ENCODE results near the gene ACSL5. TPM values are rescaled to one million over a fixed set of nuclear protein-coding genes. Genes with fewer than 3 reads are reported as not detected.
"Not testable (repeated sequence)": the region's sequence is repeated elsewhere in the genome, so short reads cannot be mapped to it uniquely, and the experiment has no call there.

The ACSL5 gene
- total RNA-seq, 1 experiment from 2014 or later = 63.6 TPM

GRCh38 chr10:112375721-112376395, 1.9 kb downstream of the ACSL5 start:
- H3K4me2 ChIP-seq (ENCODE audit: low read depth, low read length, poor library complexity, severe bottlenecking) = peak overlapping the region; percentile 99
- no peaks in the 10 kb centered on the region for H4K20me1 ChIP-seq (ENCODE audit: insufficient read depth, low read depth, low read length)
- peak overlapping the region; percentile 96 for H3K4me3 ChIP-seq (ENCODE audit: low read length)
- no peaks in the 10 kb centered on the region for H3K27me3 ChIP-seq (ENCODE audit: low read length)
- peak overlapping the region; percentile 96 for H3K9ac ChIP-seq (ENCODE audit: low read length)
- peaks cover 28% of the 10 kb centered on the region for H3K4me1 ChIP-seq (ENCODE audit: low read length)
- DNase-seq = peak; percentile 91
- H3K79me2 ChIP-seq (ENCODE audit: low read length) = peaks cover 44% of the 10 kb centered on the region
- H3K36me3 ChIP-seq (ENCODE audit: insufficient read depth, low read length) = no peaks in the 10 kb centered on the region
- H3K9me2 ChIP-seq (replicated peaks; ENCODE audit: insufficient read depth, low read length) = no peaks in the 10 kb centered on the region
- H3K9me3 ChIP-seq (ENCODE audit: low read length) = no peaks in the 10 kb centered on the region
- peak overlapping the region; percentile 97 for H2AFZ ChIP-seq (ENCODE audit: low read length)
- peak overlapping the region; percentile 67 for H3K27ac ChIP-seq (ENCODE audit: low read length)

GRCh38 chr10:112376396-112376790, 2.5 kb downstream of the ACSL5 start:
- Histone ChIP-seq H3K36me3 (ENCODE audit: insufficient read depth, low read length) (no peaks in the 10 kb centered on the region), H3K4me2 (ENCODE audit: low read depth, low read length, poor library complexity, severe bottlenecking) (peak overlapping the region; percentile 99), H3K79me2 (ENCODE audit: low read length) (peaks cover 48% of the 10 kb centered on the region), H3K27ac (ENCODE audit: low read length) (peak overlapping the region; percentile 67), H3K9ac (ENCODE audit: low read length) (peak overlapping the region; percentile 96), H3K4me1 (ENCODE audit: low read length) (peaks cover 28% of the 10 kb centered on the region), H3K4me3 (ENCODE audit: low read length) (peak overlapping the region; percentile 96), H2AFZ (ENCODE audit: low read length) (peak overlapping the region; percentile 97), H3K9me2 (replicated peaks; ENCODE audit: insufficient read depth, low read length) (no peaks in the 10 kb centered on the region), H3K9me3 (ENCODE audit: low read length) (no peaks in the 10 kb centered on the region), H3K27me3 (ENCODE audit: low read length) (no peaks in the 10 kb centered on the region), H4K20me1 (ENCODE audit: insufficient read depth, low read depth, low read length) (no peaks in the 10 kb centered on the region)
- DNase-seq = peak; percentile 59

GRCh38 chr10:112377116-112377515, 3.2 kb downstream of the ACSL5 start:
- Histone ChIP-seq H3K4me2 (ENCODE audit: low read depth, low read length, poor library complexity, severe bottlenecking) (peak overlapping the region; percentile 99), H3K79me2 (ENCODE audit: low read length) (peaks cover 52% of the 10 kb centered on the region), H3K9ac (ENCODE audit: low read length) (peak overlapping the region; percentile 96), H3K27ac (ENCODE audit: low read length) (peak overlapping the region; percentile 67), H3K4me3 (ENCODE audit: low read length) (peak overlapping the region; percentile 96), H3K4me1 (ENCODE audit: low read length) (peaks cover 28% of the 10 kb centered on the region)
- H3K36me3 ChIP-seq (ENCODE audit: insufficient read depth, low read length); DNase-seq; H3K9me3 ChIP-seq (ENCODE audit: low read length); H4K20me1 ChIP-seq (ENCODE audit: insufficient read depth, low read depth, low read length); H2AFZ ChIP-seq (ENCODE audit: low read length); H3K27me3 ChIP-seq (ENCODE audit: low read length); H3K9me2 ChIP-seq (replicated peaks; ENCODE audit: insufficient read depth, low read length): not testable (repeated sequence)

GRCh38 chr10:112379635-112380296, 5.8 kb downstream of the ACSL5 start:
- Histone ChIP-seq H3K4me2 (ENCODE audit: low read depth, low read length, poor library complexity, severe bottlenecking) (no peak overlapping the region), H3K9me2 (replicated peaks; ENCODE audit: insufficient read depth, low read length) (no peaks in the 10 kb centered on the region), H3K4me1 (ENCODE audit: low read length) (peaks cover 24% of the 10 kb centered on the region), H4K20me1 (ENCODE audit: insufficient read depth, low read depth, low read length) (no peaks in the 10 kb centered on the region), H3K36me3 (ENCODE audit: insufficient read depth, low read length) (no peaks in the 10 kb centered on the region), H2AFZ (ENCODE audit: low read length) (no peak overlapping the region), H3K79me2 (ENCODE audit: low read length) (peaks cover 71% of the 10 kb centered on the region), H3K27me3 (ENCODE audit: low read length) (no peaks in the 10 kb centered on the region), H3K4me3 (ENCODE audit: low read length) (no peak overlapping the region), H3K27ac (ENCODE audit: low read length) (no peak overlapping the region), H3K9ac (ENCODE audit: low read length) (no peak overlapping the region), H3K9me3 (ENCODE audit: low read length) (no peaks in the 10 kb centered on the region)
- no peak for DNase-seq

- H3K79me2 ChIP-seq (ENCODE audit: low read length) = peaks cover 83% of the 10 kb centered on the region
- no peaks in the 10 kb centered on the region for H4K20me1 ChIP-seq (ENCODE audit: insufficient read depth, low read depth, low read length)
- H3K9ac ChIP-seq (ENCODE audit: low read length) = no peak overlapping the region
- H2AFZ ChIP-seq (ENCODE audit: low read length) = no peak overlapping the region
- no peak overlapping the region for H3K4me2 ChIP-seq (ENCODE audit: low read depth, low read length, poor library complexity, severe bottlenecking)
- no peak overlapping the region for H3K4me3 ChIP-seq (ENCODE audit: low read length)
- H3K27me3 ChIP-seq (ENCODE audit: low read length) = no peaks in the 10 kb centered on the region
- no peaks in the 10 kb centered on the region for H3K9me2 ChIP-seq (replicated peaks; ENCODE audit: insufficient read depth, low read length)
- no peaks in the 10 kb centered on the region for H3K36me3 ChIP-seq (ENCODE audit: insufficient read depth, low read length)
- H3K9me3 ChIP-seq (ENCODE audit: low read length) = no peaks in the 10 kb centered on the region
- no peak for DNase-seq
- no peak overlapping the region for H3K27ac ChIP-seq (ENCODE audit: low read length)
- H3K4me1 ChIP-seq (ENCODE audit: low read length) = peaks cover 3% of the 10 kb centered on the region
Observed at GRCh38 chr10:112382515-112383235, 8.8 kb downstream of the ACSL5 start.

GRCh38 chr10:112383325-112383724, 9.4 kb downstream of the ACSL5 start:
- no peaks in the 10 kb centered on the region for H3K36me3 ChIP-seq (ENCODE audit: insufficient read depth, low read length)
- no peak overlapping the region for H2AFZ ChIP-seq (ENCODE audit: low read length)
- H3K27me3 ChIP-seq (ENCODE audit: low read length) = no peaks in the 10 kb centered on the region
- no peaks in the 10 kb centered on the region for H4K20me1 ChIP-seq (ENCODE audit: insufficient read depth, low read depth, low read length)
- H3K9me3 ChIP-seq (ENCODE audit: low read length) = no peaks in the 10 kb centered on the region
- DNase-seq = no peak
- H3K79me2 ChIP-seq (ENCODE audit: low read length) = peaks cover 83% of the 10 kb centered on the region
- H3K9me2 ChIP-seq (replicated peaks; ENCODE audit: insufficient read depth, low read length) = no peaks in the 10 kb centered on the region
- H3K4me1 ChIP-seq (ENCODE audit: low read length) = peaks cover 2% of the 10 kb centered on the region
- H3K4me3 ChIP-seq (ENCODE audit: low read length) = no peak overlapping the region
- no peak overlapping the region for H3K4me2 ChIP-seq (ENCODE audit: low read depth, low read length, poor library complexity, severe bottlenecking)
- no peak overlapping the region for H3K9ac ChIP-seq (ENCODE audit: low read length)
- H3K27ac ChIP-seq (ENCODE audit: low read length) = no peak overlapping the region

- Histone ChIP-seq H3K27ac (ENCODE audit: low read length) (no peak overlapping the region), H3K4me2 (ENCODE audit: low read depth, low read length, poor library complexity, severe bottlenecking) (no peak overlapping the region), H3K9me3 (ENCODE audit: low read length) (no peaks in the 10 kb centered on the region), H3K27me3 (ENCODE audit: low read length) (no peaks in the 10 kb centered on the region), H3K9ac (ENCODE audit: low read length) (no peak overlapping the region), H2AFZ (ENCODE audit: low read length) (no peak overlapping the region), H3K36me3 (ENCODE audit: insufficient read depth, low read length) (no peaks in the 10 kb centered on the region), H3K4me3 (ENCODE audit: low read length) (no peak overlapping the region), H4K20me1 (ENCODE audit: insufficient read depth, low read depth, low read length) (no peaks in the 10 kb centered on the region), H3K9me2 (replicated peaks; ENCODE audit: insufficient read depth, low read length) (no peaks in the 10 kb centered on the region), H3K4me1 (ENCODE audit: low read length) (peaks cover 10% of the 10 kb centered on the region), H3K79me2 (ENCODE audit: low read length) (peaks cover 84% of the 10 kb centered on the region)
- DNase-seq = no peak
Observed at GRCh38 chr10:112384141-112384540, 10.2 kb downstream of the ACSL5 start.

GRCh38 chr10:112385201-112385600, 11.3 kb downstream of the ACSL5 start:
- Histone ChIP-seq H3K79me2 (ENCODE audit: low read length) (peaks cover 83% of the 10 kb centered on the region), H2AFZ (ENCODE audit: low read length) (no peak overlapping the region), H3K27me3 (ENCODE audit: low read length) (no peaks in the 10 kb centered on the region), H3K9me2 (replicated peaks; ENCODE audit: insufficient read depth, low read length) (no peaks in the 10 kb centered on the region), H3K36me3 (ENCODE audit: insufficient read depth, low read length) (no peaks in the 10 kb centered on the region), H3K4me1 (ENCODE audit: low read length) (peaks cover 21% of the 10 kb centered on the region), H3K9me3 (ENCODE audit: low read length) (no peaks in the 10 kb centered on the region), H3K4me2 (ENCODE audit: low read depth, low read length, poor library complexity, severe bottlenecking) (no peak overlapping the region), H4K20me1 (ENCODE audit: insufficient read depth, low read depth, low read length) (no peaks in the 10 kb centered on the region), H3K4me3 (ENCODE audit: low read length) (no peak overlapping the region), H3K9ac (ENCODE audit: low read length) (no peak overlapping the region), H3K27ac (ENCODE audit: low read length) (no peak overlapping the region)
- no peak for DNase-seq
